GM19328 (cell line): ENCODE measurements around the gene KRTAP3-1.
"Not testable (repeated sequence)": the region's sequence is repeated elsewhere in the genome, so short reads cannot be mapped to it uniquely, and the experiment has no call there.

ENCODE experiments used
- ATAC-seq: cut with Tn5 transposase; IDR thresholded peaks from one replicate; pipeline ENCODE4 v1.9.1; 2021; ENCODE audit warnings: mild to moderate bottlenecking, moderate library complexity; ENCODE audit not compliant: unreplicated experiment

Gene KRTAP3-1

GRCh38 chr17:41008811-41009210 lies at the start of gene KRTAP3-1:
Gene KRTAP3-1, minus strand, starts transcription at chr17:41009128. Its CDS starts 54 bp downstream, at chr17:41009074.
- no peak for ATAC-seq

- no peak for ATAC-seq
These were observed 48.6 kb upstream of the KRTAP3-1 start for GRCh38 chr17:41057547-41057946.

- ATAC-seq = not testable (repeated sequence)
These were observed 46.2 kb upstream of the KRTAP3-1 start, which contains the start of gene KRTAP2-2 for GRCh38 chr17:41055130-41055529. Gene KRTAP2-2, minus strand, starts transcription at chr17:41055230. Its CDS starts 19 bp downstream, at chr17:41055211.

- not testable (repeated sequence) for ATAC-seq
These were observed 45.6 kb upstream of the KRTAP3-1 start for GRCh38 chr17:41054556-41054955.

GRCh38 chr17:41054025-41054424 lies 45.1 kb upstream of the KRTAP3-1 start:
- no peak for ATAC-seq

- no peak for ATAC-seq
These were observed 43.6 kb upstream of the KRTAP3-1 start for GRCh38 chr17:41052566-41052965.

- no peak for ATAC-seq
These were observed 40.2 kb upstream of the KRTAP3-1 start for GRCh38 chr17:41049110-41049509.

GRCh38 chr17:41048441-41048840 lies 39.5 kb upstream of the KRTAP3-1 start:
- no peak for ATAC-seq

GRCh38 chr17:41046735-41047465 lies 38.0 kb upstream of the KRTAP3-1 start, which contains the start of gene KRTAP2-1:
Gene KRTAP2-1, minus strand, starts transcription at chr17:41047316. Its CDS starts 49 bp downstream, at chr17:41047267.
- not testable (repeated sequence) for ATAC-seq

GRCh38 chr17:41042953-41043352 lies 34.0 kb upstream of the KRTAP3-1 start:
- no peak for ATAC-seq

- ATAC-seq = not testable (repeated sequence)
These were observed 32.0 kb upstream of the KRTAP3-1 start, which contains the start of gene KRTAP1-1 for GRCh38 chr17:41040783-41041571. Gene KRTAP1-1, minus strand, starts transcription at chr17:41041450. Its CDS starts 53 bp downstream, at chr17:41041397.

- no peak for ATAC-seq
These were observed 29.0 kb upstream of the KRTAP3-1 start for GRCh38 chr17:41037853-41038350.

GRCh38 chr17:41034346-41034935 lies 25.5 kb upstream of the KRTAP3-1 start, which contains the start of gene KRTAP1-3:
Gene KRTAP1-3, minus strand, starts transcription at chr17:41034874. Its CDS starts 53 bp downstream, at chr17:41034821.
- ATAC-seq = not testable (repeated sequence)

- no peak for ATAC-seq
These were observed 20.8 kb upstream of the KRTAP3-1 start, which contains the start of gene KRTAP1-4 for GRCh38 chr17:41029633-41030245. Gene KRTAP1-4, minus strand, starts transcription at chr17:41030195. Its CDS starts 117 bp downstream, at chr17:41030078.

- ATAC-seq = no peak
These were observed 18.0 kb upstream of the KRTAP3-1 start, which contains the start of gene KRTAP1-5 for GRCh38 chr17:41026715-41027471. Gene KRTAP1-5, minus strand, starts transcription at chr17:41027208. Its CDS starts 53 bp downstream, at chr17:41027155.

- ATAC-seq = no peak
These were observed 15.8 kb upstream of the KRTAP3-1 start for GRCh38 chr17:41024697-41025096.

GRCh38 chr17:41020336-41020735 lies 11.4 kb upstream of the KRTAP3-1 start:
- no peak for ATAC-seq

- no peak for ATAC-seq
These were observed 10.5 kb upstream of the KRTAP3-1 start for GRCh38 chr17:41019415-41019814.

- ATAC-seq = no peak
These were observed 9.6 kb upstream of the KRTAP3-1 start for GRCh38 chr17:41018541-41018940.
